NCI-H1048 (cell line): ENCODE results near the gene SPPL2C.

Source experiments
- DNase-seq: peaks from one replicate; lab custom pipeline; 2025; lab: John Stamatoyannopoulos, UW

SPPL2C gene, protein sequence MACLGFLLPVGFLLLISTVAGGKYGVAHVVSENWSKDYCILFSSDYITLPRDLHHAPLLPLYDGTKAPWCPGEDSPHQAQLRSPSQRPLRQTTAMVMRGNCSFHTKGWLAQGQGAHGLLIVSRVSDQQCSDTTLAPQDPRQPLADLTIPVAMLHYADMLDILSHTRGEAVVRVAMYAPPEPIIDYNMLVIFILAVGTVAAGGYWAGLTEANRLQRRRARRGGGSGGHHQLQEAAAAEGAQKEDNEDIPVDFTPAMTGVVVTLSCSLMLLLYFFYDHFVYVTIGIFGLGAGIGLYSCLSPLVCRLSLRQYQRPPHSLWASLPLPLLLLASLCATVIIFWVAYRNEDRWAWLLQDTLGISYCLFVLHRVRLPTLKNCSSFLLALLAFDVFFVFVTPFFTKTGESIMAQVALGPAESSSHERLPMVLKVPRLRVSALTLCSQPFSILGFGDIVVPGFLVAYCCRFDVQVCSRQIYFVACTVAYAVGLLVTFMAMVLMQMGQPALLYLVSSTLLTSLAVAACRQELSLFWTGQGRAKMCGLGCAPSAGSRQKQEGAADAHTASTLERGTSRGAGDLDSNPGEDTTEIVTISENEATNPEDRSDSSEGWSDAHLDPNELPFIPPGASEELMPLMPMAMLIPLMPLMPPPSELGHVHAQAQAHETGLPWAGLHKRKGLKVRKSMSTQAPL

DNA sequence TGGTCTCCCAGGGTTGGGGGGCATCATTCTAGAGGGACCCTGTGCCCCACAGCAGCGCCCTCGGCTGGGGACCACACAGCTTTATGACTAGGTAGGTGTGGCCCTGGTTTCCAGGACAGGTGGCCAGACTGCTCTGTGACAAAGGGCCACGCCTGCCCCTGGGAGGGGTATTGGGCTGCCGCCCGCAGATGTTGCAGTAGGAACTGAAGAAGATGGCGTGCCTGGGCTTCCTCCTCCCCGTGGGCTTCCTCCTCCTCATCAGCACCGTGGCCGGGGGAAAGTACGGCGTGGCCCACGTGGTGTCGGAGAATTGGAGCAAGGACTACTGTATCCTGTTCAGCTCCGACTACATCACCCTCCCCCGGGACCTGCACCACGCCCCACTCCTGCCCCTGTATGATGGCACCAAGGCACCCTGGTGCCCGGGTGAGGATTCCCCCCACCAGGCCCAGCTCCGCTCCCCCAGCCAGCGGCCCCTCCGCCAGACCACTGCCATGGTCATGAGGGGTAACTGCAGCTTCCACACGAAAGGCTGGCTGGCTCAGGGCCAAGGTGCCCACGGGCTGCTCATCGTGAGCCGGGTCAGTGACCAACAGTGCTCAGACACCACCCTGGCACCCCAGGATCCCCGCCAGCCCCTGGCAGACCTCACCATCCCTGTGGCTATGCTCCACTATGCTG lies at the start of gene SPPL2C:
TSS of gene SPPL2C (plus strand) at position 187 of the 681 bp plus-strand sequence. CDS start at position 213, 26 bp downstream.
- DNase-seq = no peak

DNA sequence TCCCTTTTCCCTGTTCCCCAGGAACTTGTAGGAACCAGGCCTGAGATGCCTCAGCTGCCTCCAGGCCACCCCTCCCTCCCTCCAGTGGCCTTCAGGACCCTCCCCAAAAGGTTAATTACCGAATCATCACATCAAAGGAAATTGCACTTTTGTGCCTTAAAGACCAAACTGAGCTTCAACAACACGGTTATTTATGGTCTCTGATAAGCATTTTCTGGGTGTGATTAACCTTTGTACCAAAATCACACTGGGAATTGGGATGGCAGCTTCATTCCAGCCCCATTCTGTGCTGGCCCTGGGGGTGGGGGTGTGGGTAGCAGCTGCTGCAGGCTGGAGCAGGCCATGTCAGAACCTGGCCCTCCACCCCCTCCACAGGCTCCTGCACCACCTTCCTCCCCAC lies 43.9 kb upstream of the SPPL2C start:
- DNase-seq = no peak

DNA sequence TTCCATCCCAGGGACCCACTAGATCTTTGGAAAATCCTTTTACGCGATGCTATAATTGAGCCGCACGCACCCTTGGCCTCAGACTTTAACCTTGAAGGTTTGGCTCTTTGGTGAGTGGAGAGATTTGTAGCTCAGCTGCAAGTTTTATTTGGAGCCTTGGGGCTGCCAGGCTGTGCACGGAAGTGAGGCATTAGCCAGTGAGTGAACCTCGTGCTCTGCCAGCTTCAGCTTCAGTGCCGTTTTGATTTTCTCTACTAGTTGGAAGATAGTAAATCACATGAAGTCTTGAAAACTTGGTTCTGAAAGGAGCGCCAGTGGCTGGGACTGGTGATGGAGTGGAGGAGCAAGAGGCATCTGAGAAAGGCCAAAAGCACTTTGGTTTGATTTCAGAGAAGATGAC lies 43.3 kb upstream of the SPPL2C start:
- no peak for DNase-seq

DNA sequence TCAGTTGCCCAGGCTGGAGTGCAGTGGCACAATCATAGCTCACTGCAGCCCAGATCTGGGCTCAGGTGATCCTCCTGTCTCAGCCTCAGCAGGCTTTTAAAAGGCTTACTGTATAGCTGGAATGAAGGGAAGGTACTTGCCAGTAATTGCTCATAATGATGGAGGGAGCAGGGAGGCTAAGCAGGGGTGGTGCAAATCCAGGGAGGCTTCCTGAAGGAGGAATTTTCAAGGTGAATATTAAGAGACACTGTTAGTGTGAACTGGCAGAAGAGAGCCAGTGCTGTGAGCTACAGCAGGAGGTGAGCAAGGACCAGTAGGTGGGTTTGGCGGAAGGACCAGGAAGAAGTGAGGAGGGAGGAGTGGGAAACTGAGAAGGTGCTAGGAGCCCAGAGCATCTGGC lies 35.8 kb upstream of the SPPL2C start:
- DNase-seq = no peak

DNA sequence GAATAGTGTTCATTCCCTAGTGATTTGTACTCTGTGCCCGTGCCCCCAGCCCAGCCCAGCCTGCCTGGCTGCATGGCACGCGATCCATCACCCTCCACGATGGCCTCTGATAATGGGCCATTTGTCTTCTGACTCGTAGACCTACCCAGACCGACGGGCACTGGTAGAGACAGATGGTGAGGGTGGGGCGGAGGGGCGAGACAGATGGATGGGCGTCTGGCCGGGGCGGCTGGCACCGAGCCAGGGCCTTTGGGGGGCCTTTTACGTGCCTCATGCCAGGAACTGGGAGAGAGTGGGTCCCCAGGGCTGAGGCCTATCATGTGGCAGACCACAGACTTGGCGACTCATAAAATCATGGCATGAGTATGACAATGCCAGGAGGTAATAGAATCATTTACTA lies 35.2 kb upstream of the SPPL2C start:
- DNase-seq = no peak

DNA sequence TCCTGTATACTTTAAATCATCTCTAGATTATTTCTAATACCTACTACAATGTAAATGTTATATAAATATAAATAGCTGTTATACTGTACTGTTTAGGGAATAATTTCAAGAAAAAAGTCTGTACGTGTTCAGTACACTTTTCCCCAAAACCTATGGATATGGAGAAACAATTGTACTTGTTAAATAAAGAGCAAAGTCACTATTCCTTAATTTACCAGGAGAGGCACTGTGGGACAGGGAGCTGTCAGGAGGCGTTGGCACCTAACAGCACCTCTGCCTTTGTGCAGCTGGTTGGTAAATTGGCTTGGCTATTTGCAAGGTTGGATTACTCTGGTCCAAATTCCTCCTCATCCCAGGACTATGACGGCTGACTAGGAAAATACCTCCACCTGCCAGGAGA lies 32.6 kb upstream of the SPPL2C start:
- no peak for DNase-seq

DNA sequence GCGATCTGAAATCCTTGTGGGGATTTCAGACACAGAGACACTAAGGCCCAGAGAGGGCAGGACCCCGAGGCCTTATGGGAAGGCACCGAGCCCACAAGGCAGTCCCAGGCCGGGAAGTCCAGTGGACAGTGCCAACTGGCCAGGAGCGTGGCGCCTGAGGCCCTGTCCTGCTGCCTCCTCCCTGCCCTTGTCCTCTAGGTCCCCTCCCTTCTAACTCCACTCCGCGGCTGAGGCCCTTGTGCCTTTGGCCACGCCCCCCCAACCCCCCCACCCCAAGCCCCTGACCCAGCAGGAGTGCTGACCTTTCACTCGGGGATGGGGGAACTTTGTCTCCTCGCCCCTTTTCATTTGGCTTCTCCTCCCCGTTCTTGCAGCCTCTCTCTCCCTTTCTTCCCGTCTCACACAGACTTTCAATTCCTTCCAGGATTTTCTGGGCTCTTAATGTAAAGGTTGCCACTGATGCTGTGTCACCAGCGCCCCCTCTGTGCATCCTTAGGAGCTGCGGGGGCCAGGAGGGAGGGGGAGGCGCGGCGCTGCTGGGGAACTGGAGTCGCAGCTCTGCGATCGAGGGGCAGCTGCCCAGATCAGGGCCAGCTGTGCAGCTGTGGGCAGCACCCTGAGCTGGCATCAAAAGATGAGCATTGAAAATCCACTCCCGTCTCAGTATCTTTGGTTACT lies 31.5 kb upstream of the SPPL2C start:
- no peak for DNase-seq

DNA sequence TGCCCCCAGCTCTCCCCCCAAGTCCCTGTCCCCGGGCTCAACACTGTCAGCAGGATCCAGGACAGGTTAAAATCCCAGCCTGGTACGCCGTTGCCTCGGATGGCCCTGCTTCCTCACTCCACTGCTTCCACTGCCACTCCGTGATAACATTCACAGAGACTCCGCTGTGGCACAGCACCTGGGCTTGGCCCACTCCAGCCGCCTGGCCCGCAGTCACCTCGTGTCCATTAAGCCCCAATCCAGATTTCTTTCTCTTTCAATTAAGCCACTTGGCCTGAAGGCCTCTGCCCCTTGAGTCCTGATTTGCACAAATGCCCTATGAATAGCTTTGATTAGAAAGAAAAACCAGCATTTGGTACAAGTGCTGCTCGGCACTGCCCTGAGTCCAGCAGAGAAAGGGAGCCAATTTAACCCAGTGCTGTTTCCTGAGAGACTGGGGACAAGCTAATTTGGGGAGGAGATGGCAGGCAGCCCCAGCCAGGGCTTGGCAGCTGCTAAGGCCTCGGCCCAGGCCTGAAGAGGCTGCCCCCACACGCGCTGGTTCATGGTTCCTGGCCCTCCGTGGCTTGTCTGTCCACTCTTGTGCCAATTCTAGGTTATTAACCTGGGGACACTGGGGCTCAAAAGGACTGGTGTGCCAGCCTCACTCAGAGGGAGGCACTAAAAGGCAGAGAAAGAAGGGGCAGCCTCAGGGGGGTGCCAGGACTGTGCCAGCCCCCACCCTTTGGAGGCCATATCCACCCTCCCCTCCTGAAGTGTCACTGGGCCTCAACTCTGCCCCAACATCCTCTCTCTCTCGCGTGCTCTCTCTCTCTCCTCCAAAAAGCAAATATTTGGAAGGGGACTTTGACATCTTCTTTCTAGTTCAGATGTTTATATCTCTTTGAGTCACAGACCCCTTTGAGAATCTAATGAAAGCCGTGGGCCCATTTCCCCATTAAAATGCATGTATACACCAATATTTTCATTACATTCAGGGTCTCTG lies 29.8 kb upstream of the SPPL2C start:
- DNase-seq = no peak

DNA sequence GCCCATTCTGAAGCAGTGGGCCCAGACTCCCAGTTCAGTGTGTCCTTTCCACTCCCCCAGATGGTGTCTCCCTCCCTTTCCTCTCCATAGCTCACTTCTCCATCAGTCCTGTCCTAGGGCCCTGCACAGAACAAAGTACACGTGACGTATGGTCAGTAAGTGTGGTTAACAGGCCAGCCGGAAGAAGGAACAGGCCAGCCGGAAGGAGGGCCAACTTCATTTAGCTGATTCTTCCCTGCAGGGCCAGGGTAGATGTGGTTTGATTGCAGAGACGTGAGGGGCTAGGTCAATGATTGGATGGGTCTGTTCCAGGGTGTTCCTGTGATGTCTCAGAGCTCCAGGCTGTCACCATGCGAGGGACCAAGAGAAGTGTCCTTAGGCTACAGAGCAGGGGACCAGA lies 28.9 kb upstream of the SPPL2C start:
- DNase-seq = no peak

DNA sequence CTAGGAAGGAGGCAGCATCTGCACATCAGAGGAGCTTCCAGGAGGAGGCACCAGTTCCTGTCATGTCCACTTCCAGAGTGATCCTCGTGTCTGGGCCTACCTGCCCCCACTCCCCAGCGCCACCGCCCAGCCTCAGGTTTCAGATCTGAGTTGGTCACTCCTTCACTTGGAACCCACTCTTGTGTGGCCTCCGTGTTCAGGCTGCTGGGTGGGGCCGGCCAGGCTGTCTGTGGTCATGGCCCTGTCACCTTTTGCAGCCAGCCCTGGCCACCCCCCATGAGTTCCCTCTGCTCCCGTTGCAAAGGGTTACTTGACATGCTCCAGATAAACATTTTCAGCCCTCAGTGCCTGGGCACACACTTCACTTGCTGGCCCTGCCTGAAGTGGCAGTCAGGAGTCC lies 26.6 kb upstream of the SPPL2C start:
- no peak for DNase-seq

DNA sequence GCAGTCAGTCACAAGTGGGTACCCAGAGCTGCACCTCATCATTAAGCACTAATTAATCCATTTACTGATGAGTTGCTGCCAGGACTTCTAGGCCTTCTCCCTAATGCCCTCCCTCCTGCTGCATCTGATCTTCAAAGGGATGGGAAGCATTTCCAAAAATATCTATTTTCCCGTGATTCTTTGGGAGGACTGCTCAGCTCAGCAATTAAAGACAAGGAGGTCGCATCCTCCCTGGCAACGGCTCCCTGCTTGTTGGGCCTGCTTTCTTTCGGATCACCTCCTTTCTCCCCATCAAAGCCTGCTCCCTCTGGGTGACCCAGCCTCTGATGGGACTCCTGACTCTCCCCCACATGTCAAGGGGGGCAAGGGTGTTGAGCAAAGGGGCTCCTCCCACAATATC lies 26.0 kb upstream of the SPPL2C start:
- no peak for DNase-seq

DNA sequence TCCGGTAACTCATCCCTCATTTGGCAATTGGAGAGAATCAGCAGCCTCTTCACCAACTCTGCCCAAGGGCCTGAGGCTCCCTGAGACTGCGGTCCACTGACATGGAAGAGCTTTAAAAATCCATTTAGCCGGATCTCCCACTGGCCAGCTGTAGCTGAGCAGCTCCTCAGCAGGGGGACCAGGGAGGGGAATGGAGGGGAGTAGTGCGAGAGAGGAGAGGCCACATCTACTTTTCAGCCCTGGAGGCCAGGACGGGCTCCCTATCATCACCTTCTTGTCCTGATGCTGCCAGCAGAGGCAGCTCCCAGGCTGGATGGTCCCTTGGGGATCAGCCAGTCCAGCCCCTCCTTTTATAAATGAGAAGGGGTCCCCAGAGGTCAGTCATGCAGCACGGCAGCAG lies 25.0 kb upstream of the SPPL2C start:
- no peak for DNase-seq

DNA sequence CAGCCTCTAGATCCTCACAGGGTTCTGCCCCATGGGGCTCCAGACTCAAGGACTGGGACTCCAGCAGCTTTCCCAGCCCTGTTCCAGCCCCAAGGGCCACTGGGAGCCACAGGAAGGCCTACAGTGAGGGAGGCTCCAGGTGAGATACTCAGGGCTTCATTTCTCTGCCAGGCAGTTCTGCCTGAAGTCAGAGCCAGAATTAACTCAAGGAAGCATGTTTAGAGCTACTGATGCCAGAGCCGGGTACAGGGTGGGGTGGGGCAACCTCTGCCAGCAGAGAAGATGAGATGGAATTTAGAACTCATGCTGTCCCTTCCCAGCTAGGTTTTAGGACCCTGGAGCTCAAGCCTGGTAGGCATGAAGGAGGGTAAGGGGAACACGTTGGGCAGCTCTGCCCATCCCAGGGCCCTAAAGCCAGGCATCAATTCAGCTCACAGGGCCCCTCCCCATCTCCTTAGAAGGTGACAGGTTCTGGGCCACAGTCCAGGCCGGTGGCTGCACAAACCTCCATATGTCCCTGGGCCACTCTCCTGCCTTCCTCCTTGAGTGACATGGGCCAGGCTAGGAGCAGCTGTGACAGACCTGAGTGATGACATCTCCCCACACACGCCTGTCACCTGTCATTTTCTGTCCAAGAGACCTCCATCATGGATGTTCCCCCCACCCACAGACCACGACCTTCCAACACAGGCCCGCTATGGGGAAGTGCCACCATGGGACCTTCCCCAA lies 24.5 kb upstream of the SPPL2C start:
- no peak for DNase-seq

DNA sequence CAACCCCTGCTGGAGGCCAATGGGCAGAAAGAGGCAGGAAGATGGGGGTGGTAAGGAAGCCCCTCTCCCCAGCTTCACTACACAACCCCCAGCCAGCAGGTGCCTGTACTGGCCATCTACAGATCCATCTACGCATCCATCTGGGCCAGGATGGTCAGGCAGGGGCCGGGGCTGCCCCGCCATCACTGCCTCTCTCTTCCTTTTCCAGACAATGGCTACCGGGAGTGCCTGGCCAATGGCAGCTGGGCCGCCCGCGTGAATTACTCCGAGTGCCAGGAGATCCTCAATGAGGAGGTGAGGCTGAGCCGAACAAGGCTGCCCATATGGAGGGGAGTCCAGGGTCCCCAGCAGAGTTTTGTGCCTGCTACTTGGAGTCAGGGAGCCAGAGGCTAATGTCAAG lies 23.5 kb upstream of the SPPL2C start:
- DNase-seq = no peak

DNA sequence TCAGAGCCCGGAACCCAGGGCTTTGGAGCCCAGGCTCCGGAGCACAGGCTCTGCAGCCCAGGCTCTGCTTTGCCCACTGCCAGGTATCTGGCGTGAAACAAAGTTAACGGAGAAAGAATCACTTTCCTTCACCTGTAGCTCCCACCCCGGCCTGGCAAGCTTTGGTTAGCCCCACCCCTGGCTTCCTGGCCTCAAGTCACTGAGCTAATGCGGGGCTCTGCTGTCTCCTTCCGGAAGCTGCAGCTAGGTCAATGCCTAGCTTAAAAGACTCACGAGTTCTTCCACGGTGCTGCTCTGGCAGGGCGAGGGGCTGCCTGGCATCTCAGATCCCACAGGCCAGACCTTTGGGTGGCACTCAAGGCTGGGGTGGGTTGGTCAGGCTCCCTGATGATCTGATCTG lies 21.1 kb upstream of the SPPL2C start:
- no peak for DNase-seq

DNA sequence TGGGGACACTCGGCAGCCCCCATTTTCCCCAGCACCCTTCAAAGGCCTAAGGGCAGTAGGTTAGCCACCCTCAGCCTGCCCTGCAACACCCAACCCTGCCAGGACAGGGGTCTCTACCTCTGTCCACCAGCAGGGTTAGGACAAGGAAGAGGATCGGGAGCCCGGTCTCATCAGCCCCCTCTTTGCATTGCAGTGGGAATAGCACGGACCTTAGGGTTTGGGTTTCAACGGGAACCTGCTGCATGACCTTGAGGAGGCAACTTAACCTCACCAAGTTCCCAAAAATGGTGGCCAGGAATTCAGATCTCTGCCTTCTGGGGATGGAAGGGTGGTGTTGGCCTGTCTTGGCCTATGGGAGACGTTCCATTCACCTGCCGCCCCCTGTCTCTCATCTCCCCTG lies 20.2 kb upstream of the SPPL2C start:
- DNase-seq = no peak

DNA sequence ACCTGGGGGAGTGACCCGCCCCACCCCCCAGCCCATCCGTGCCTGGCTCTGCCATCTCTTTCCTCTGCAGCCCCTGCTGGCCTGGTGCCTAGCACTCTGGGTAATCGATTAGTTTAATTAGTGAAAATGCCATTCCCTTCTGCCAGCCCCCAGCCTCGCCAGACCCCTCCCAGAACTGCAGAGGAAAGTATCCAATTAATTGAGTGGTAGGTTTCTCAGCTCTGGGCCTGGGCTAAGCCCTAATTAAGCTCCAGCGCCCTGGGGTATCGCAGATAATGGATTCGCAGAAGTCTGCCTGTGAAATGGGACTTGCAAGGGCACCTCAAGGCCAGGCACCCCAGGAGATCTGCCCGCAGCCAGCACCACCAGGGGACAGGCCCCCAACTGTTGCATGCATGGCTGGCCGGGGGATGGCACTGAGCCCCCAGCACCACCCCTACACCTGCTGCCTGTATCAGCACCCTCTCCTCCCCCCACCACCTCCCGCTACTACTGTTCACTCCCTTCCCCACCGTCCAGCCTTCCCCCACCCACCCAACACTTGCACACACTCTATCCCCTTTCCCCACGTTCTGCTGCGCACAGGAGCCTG lies 19.7 kb upstream of the SPPL2C start:
- DNase-seq = no peak

DNA sequence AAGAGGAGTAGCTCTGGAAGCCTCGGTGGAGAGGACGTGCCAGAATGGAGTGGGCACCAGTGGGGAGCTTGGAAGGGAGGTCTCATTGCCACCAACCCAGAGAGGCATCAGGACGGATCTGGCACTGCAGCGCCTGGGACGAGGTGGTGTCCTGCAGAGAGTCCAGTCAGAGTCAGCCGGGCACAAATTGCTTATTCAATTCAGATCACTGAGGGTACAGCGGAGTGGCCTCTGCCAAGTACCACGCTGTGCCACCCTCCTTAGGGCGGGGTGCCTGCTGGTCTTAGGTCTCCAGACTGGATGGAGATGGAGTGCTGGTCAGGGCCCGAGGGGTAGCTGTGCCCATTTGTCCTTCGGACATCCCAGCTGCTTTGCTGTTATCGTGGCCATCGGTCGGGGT lies 18.9 kb upstream of the SPPL2C start:
- no peak for DNase-seq

DNA sequence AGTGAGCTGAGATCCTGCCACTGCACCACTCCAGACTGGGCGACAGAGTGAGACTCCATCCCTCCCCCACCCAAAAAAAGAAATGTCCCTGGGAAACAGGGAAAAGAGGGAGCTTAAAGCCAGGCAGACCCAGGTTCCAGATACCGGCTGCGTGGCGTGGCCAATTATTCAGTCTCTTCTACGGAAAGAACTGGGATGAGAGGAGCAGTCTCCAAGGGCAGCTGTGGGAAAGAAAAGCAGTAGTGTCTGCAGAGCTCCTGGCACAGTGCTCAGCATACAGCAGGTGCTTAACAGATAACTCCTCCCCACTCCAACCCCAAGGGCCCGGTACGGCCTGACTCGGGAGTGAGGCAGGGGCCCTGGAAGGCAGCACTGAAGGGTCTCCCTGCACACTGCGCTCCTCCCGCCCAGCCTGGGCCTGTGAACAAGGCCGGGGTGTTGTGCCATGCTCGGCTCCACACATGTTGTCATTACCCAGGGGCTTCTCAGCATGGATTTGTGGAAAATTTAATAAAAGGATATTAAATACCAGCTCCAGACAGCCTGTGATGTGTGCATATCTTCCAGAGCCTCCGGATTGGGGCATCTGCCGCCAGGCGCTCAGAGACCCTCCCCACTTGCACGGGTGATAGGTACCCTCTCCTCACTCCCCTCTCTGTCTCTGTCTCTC lies 17.6 kb upstream of the SPPL2C start:
- DNase-seq = no peak

DNA sequence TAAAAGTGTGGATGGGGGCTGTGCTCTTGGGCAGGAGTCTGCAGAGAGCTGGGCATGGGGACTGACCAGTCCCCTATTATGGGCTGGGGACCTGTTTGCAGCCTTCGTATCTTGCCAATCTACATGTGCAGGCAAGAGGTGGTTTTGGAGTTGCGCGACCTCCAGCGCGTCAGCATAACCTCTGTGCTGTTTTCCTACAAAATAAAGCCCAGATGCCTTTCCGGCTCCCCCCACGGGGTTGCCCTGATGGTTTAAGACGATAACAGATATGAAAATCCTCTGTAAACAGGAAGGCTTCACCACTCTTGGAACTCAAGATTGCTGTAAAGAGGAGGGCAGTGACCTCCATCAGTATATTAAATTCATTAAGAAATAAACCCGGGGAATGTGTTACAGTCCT lies 16.5 kb upstream of the SPPL2C start:
- no peak for DNase-seq
